HG03558 (cell line): Measurements from ENCODE around the gene SVOPL.

Source experiments
- ATAC-seq: cut with Tn5 transposase; IDR thresholded peaks from one replicate; pipeline ENCODE4 v1.9.1; 2021; ENCODE audit warnings: moderate number of reproducible peaks; ENCODE audit not compliant: unreplicated experiment; ENCODE audit errors: extremely low read depth

The SVOPL gene

DNA sequence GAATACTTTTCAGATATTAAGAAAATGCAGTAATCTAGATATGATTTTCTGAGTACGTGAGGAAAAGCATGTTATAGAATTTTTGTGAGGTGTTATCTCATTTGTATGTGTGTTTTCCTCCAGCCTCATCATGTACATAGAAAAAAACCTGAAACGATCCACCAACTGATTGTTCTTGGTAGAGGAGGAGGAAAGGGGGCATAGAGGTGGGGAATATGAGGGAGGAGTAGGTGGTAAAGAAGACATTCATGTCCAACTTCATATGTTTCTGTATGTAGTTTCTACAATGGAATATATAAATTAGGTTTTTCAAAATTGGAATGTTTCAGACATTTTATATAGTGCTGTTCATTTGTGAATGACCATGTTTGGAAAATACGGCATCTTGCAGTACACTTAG, 131.7 kb downstream of the SVOPL start:
- no peak for ATAC-seq

GRCh38 chr7:138568655-138569054, 132.5 kb downstream of the SVOPL start:
- no peak for ATAC-seq

- ATAC-seq = no peak
These were observed 135.6 kb downstream of the SVOPL start for GRCh38 chr7:138565451-138566114.

- no peak for ATAC-seq
These were observed 136.1 kb downstream of the SVOPL start for GRCh38 chr7:138565071-138565450.

- no peak for ATAC-seq
These were observed 136.8 kb downstream of the SVOPL start for GRCh38 chr7:138564365-138564764.

DNA sequence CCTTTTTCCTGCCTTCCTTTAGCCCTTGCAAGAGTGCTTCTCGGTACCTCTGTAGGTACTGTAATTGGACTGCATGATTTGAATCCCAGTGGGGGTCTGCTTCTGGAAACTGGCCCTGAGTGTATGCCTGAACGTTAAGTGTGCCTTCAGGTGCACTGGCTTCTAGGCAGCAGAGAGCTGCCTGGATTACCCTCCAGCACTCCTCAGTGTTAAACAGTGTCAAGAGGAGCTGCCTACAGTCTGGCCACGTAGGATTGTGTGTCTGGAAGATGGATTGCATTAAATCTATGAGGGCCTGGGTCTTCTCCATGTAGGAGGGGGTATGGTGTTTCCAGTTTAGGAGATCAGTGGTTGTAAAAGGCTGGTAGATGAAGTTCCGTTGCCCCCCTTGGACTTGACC, 137.4 kb downstream of the SVOPL start:
- ATAC-seq = no peak

GRCh38 chr7:138559448-138559847, 141.7 kb downstream of the SVOPL start:
- no peak for ATAC-seq

DNA sequence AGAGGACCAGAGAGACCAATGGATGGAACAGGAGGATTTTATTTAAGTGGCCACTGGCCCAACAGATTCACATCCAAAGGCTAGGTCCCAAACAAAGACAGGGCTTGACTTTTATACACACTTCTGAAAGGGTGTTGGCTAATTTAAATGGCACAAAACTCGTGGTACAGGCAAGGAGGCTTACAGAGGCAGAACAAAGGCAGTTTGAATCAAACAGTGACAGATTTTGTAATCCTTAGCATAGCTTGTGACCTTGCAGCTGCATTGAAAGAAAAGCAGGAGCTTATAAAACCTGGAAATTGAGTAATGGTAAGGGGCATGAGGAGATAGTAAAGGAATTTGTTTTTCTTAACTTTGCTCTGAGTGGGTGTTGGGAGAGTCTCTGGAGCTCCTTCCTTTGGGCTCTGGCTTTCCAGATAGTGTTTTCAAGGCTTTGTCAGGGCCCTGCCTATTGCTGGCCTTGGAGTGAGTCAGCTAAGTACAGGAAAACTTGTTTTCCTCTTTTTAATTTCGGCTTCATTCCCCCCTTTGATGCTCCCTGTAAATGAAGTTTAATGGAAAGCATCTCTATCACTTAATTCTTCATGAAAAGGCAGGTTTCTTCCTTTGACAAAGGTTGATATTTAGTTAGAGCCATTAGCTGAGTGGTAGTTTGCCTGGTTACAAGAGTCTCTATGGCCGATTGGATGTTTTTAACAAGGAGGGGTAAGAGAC, 144.2 kb downstream of the SVOPL start:
- no peak for ATAC-seq

DNA sequence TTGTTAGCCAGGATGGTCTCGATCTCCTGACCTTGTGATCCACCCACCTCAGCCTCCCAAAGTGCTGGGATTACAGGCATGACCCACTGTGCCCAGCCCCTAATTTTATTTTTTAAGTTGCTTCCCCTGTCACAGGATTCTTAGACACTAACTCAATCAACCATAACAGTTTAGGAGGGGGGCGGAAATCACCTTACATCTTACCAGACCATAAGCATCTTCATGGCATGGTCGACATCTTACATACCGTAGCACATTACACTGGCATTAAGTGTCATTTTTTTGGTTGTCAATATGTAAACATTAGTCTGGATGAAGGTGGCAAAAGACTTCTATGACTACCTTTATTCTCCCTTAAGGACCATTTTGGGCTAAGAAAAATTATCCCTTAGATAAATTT, 145.5 kb downstream of the SVOPL start:
- no peak for ATAC-seq

GRCh38 chr7:138554674-138555073, 146.5 kb downstream of the SVOPL start:
- ATAC-seq = no peak

- no peak for ATAC-seq
These were observed 147.4 kb downstream of the SVOPL start for GRCh38 chr7:138553805-138554204.

GRCh38 chr7:138551102-138551501, 150.1 kb downstream of the SVOPL start:
- ATAC-seq = no peak

GRCh38 chr7:138550337-138550736, 150.8 kb downstream of the SVOPL start:
- ATAC-seq = no peak

DNA sequence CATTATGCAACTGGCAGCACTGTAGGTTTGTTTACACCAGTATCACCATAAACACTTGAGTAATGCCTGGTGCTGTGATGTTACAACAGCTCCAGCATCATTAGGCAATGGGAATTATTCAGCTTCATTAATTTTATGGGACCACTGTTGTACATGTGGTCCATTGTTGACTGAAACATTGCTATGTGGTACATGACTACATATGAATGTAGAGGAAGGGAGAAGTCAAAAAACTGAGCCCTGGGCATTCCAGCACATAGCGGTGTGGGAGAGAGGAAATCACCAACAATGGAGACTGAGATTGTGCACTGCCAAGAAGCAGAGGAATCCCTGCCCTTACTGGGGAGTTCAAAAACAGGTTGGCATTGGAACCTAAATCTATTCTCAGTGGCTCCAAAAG, 152.1 kb downstream of the SVOPL start:
- ATAC-seq = no peak

GRCh38 chr7:138546829-138547228, 154.3 kb downstream of the SVOPL start:
- no peak for ATAC-seq

GRCh38 chr7:138546064-138546619, 155.0 kb downstream of the SVOPL start:
- no peak for ATAC-seq

GRCh38 chr7:138545123-138545522, 156.0 kb downstream of the SVOPL start:
- ATAC-seq = no peak
